GM18951 (cell line): ENCODE data around the gene SMIM45.

Source experiments
- POLR2A ChIP-seq: IDR thresholded peaks from 4 replicates; pipeline ENCODE4 v1.6.1; 2011; ENCODE audit warnings: mild to moderate bottlenecking; ENCODE audit not compliant: insufficient read length, insufficient read depth; ENCODE audit errors: extremely low read depth
- in situ Hi-C: fragments of 300-500 bp; cut with MboI; formaldehyde crosslinking; loops from one replicate; pipeline ENCODE4 v1.12.0; 2022; ENCODE audit warnings: low sequenced_read_pairs, mixed read lengths, inconsistent platforms; ENCODE audit not compliant: unreplicated experiment

The SMIM45 gene

GRCh38 chr22:41912338-41913039 is 39.5 kb upstream of the SMIM45 start:
- TF ChIP-seq POLR2A = no peak
- in situ Hi-C loops = no loop called here

- no peak for TF ChIP-seq POLR2A
- in situ Hi-C loops = no loop called here
Observed at GRCh38 chr22:41913040-41913719, 38.8 kb upstream of the SMIM45 start.

- in situ Hi-C loops = no loop called here
- TF ChIP-seq POLR2A = no peak
Observed at GRCh38 chr22:41913842-41914534, 38.0 kb upstream of the SMIM45 start.

- no peak for TF ChIP-seq POLR2A
- in situ Hi-C loops = no loop called here
Observed at GRCh38 chr22:41914611-41915034, 37.3 kb upstream of the SMIM45 start.

- TF ChIP-seq POLR2A = peak; percentile 33
- in situ Hi-C loops = no loop called here
Observed at GRCh38 chr22:41915035-41915785, 36.7 kb upstream of the SMIM45 start, which contains the start of gene SHISA8. SHISA8 (minus strand) TSS chr22:41915074; CDS start chr22:41914667, 407 bp downstream.

- in situ Hi-C loops = no loop called here
- TF ChIP-seq POLR2A = no peak
Observed at GRCh38 chr22:41915786-41916493, 36.0 kb upstream of the SMIM45 start.

- in situ Hi-C loops = no loop called here
- TF ChIP-seq POLR2A = no peak
Observed at GRCh38 chr22:41916745-41917358, 35.1 kb upstream of the SMIM45 start.

- no peak for TF ChIP-seq POLR2A
- in situ Hi-C loops = no loop called here
Observed at GRCh38 chr22:41917375-41917902, 34.5 kb upstream of the SMIM45 start.

- in situ Hi-C loops = no loop called here
Observed at GRCh38 chr22:41917903-41918791, 33.8 kb upstream of the SMIM45 start.

GRCh38 chr22:41919357-41920224 is 32.4 kb upstream of the SMIM45 start:
- in situ Hi-C loops = no loop called here
- TF ChIP-seq POLR2A = peak; percentile 87

More at GRCh38 chr22:41917903-41918791, 33.8 kb upstream of the SMIM45 start:
- peak; percentile 32 for TF ChIP-seq POLR2A
